ENCODE measurements around the gene TACC3.
"Not testable (repeated sequence)": the region's sequence is repeated elsewhere in the genome, so short reads cannot be mapped to it uniquely, and the experiment has no call there.

TACC3 gene

GRCh38 chr4:1721003-1721665, at the start of gene TACC3, which contains the start of gene TMEM129:
TSS of gene TACC3 (plus strand) at chr4:1721521. CDS start at chr4:1723422, 1,901 bp downstream.
TSS of gene TMEM129 (minus strand) at chr4:1721323. CDS start at chr4:1720837, 486 bp downstream.
- DNase-seq (ENCODE audit: low spot score): peak; percentile 94

- DNase-seq (ENCODE audit: low spot score): no peak
Measured at GRCh38 chr4:1673671-1674070, 47.6 kb upstream of the TACC3 start.

- peak; percentile 80 for DNase-seq (ENCODE audit: low spot score)
Measured at GRCh38 chr4:1674682-1675081, 46.6 kb upstream of the TACC3 start.

DNA sequence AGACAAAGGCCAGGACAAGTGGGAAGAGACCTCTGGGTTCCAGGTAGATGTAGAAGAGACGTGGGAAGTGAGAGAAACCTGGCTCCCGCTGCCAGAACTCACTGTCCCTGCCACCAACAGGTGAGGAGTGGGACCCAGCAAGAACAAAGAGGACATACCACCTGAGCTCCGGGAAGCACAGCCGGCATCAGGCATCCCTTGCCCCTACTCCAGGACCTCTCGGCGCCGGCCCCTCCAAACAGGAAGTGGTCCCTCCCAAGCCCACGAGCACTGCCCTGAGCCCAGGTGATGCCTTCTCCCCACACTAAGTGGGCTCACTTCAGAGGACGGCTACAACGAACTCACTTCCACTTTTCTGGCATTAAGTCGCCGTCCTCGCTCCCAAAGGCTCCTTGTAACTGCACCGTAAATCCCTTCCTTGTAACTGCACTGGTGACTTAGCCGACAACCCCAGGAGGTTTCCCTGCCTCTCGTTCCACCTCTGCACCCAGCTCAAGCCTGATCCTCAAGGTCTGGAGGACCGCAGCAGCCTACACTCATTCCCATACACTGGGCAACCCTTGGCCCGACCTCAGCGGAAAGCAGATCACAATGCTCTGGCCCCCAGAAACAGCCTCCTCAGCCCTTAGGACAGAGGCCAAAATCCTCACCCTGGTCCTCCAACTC, 46.1 kb upstream of the TACC3 start:
- no peak for DNase-seq (ENCODE audit: low spot score)

DNA sequence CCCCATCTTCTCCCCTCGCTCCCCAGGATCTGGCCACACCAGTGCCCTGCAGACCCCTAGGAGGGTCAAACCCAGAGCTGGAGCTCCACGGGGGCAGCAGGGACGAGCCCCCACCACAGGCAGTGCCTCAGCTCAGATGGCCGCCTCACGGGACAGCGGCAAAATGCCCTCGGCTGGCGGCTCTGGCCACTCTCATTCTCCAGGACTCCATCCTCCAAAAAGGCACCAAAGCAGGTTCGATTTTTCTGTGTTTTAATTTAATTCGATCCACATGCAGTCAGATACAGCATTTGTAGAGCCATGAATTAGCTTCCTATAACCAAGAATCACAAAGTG, 45.6 kb upstream of the TACC3 start:
- DNase-seq (ENCODE audit: low spot score): no peak

DNA sequence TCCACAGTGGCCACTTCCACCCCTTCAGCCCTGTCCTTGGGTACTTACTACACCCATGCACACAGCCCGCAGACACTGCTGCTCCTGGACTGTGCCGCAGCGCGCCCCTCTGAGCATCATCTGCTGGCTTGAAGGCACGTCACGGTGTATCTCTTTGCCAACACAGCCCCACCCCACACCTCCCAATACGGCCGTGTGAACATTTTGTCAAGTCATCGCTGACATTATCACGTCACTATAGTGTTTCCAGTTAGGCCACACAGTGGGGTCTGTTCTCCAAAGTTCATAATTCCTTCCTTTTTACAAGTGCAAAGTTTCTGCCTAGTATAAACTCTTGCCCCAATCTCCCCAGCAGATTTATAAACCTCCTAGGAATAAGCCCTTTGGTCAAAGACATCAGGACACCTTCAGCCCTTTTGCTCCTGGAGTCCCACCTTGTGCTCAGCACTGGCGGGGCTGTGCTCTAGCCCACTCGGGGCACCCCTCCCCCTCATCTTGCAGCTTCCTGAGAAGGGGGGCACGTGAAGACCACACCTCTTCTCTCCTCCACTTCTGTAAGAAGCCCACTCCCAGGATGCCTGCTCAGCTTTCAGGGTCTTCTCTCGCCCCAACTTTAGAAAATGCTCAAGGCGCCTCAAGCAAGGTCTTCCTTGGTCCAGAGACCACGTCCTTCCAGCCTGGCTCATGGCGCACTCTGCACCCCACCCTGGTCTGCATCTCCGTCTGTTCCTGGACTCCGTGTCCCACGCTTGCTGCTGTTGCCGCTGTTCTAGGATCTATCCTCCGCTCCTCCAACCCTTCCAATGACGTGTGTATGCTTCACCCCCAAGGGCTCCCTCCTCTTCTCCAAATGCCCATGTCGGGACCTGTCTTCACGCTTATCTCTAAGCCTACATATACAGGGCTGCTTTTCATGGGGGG, 44.5 kb upstream of the TACC3 start:
- DNase-seq (ENCODE audit: low spot score): no peak

GRCh38 chr4:1678244-1678643, 43.1 kb upstream of the TACC3 start:
- DNase-seq (ENCODE audit: low spot score): peak; percentile 52

- DNase-seq (ENCODE audit: low spot score): no peak
Measured at GRCh38 chr4:1682860-1683259, 38.5 kb upstream of the TACC3 start.

DNA sequence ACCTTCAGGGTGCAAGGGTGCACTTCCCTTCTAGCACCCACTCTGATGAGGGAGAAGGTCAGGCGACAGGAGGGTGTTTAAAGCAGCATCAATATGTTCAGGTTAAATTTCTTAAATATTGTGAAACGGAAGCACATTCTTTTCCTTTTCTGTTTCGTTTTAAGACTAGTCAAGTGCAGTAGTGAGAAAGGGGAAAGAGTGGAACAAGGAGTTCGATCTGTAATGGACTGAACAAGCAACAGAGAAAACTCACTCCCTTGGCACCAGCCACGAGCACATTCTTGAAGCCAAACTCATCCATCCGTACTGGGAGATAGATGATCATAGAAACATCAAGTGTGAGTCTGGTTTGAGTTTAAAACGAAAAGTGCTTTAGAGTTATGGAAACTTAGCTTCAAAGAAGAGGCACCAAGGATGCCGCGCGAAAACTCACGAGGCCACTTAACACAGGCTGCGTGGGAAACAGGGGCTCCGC, 38.0 kb upstream of the TACC3 start:
- DNase-seq (ENCODE audit: low spot score): peak; percentile 36

- DNase-seq (ENCODE audit: low spot score): peak; percentile 83
Measured at GRCh38 chr4:1683736-1684505, 37.4 kb upstream of the TACC3 start, which contains the start of gene FAM53A. TSS of gene FAM53A (minus strand) at chr4:1684313. CDS start at chr4:1668741, 15,572 bp downstream.

GRCh38 chr4:1684506-1685234, 36.7 kb upstream of the TACC3 start:
- no peak for DNase-seq (ENCODE audit: low spot score)

DNA sequence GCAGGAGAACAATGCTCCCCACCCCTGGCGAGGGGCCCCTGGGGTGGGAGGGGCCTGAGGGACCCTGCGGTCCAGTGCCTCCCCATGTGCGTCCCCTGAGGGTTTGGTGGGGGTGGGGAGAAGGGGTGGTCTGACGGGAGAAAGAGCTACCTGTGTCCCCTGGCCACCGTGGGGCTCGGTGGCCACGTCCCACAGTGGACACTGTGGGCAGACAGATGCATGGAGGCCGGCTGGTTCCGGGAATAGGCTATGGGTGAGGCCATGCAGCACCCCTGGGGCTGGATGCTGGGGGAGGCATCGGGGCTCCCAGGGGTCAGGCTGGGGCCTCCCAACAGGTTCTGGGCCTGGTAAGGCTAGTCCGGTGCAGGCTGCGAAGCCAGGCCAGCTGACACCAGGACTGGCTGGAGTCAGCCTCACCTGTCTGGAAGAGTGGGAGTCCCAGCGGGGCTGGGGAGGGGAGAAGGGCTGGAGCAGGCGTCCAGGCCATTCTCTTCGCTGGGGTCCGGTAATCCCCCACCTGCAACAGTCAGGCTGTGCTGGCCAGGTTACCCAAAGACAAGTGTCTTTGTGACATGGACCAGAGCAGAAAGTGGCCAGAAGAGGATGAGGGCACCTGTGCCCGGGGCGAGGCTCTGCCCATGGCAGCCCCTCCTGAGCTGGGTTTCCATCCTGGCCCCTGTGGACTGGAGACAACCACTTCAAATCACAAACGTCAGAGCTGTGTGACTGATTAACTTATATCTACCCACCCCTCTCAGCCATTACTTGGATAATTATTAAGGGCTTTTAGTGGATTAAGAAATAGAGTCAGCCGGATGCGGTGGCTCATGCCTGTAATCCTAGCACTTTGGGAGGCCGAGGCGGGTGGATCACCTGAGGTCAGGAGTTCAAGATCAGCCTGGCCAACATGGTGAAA, 35.8 kb upstream of the TACC3 start:
- DNase-seq (ENCODE audit: low spot score): no peak

- no peak for DNase-seq (ENCODE audit: low spot score)
Measured at GRCh38 chr4:1686440-1687036, 34.8 kb upstream of the TACC3 start.

- DNase-seq (ENCODE audit: low spot score): no peak
Measured at GRCh38 chr4:1690698-1691097, 30.6 kb upstream of the TACC3 start.

DNA sequence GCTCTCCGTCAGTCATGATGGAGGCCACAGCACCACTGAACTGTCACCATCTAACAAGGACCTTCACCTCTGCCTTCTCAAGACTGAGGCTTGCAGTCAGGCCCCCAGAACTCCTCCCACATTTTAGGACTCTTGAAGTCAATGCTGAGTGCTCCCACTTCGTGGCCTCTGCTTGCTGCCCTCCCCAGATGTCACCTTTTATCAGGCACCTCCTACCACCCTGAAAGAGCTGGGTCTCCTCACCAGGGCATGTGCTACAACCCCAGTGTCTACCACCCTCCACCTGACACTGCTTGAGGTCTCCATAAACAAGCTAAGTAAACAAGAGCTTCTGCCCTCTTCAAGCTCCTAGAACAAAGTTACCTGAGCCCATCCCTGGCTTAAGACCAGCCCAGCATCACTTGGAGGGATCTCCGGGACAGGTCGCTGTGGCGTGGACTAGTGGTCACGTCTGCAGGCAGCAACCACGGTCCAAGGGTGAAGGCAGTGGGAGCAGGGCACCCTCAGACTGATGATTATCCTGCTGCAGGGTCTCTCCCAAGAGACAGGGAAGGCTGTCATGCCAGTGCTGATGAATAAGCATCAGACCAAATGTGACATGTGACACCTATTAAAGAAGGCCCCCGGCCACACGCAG, 29.5 kb upstream of the TACC3 start:
- DNase-seq (ENCODE audit: low spot score): no peak

GRCh38 chr4:1693131-1693896, 28.0 kb upstream of the TACC3 start:
- peak; percentile 67 for DNase-seq (ENCODE audit: low spot score)

DNA sequence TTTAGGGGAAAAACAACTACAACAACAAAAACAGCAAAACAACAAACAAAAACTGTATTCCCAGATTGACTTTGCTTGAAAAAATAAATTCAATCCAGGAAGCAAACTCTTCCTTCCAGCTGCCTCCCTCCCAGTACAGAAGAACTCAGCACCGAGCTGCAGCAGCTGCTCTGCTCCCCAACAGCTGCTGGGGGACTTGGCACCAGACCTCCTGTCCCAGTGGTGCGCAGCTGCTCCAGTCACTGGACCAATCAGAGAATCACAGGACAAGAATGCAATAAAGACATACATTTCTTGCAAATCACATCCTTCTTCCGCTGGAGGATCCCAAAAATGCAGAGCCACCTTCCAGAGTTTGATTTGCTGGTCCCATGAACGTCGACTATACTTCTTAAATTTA, 25.4 kb upstream of the TACC3 start:
- peak; percentile 52 for DNase-seq (ENCODE audit: low spot score)

GRCh38 chr4:1701671-1702070, 19.6 kb upstream of the TACC3 start:
- not testable (repeated sequence) for DNase-seq (ENCODE audit: low spot score)

Measured in globus pallidus (tissue), 1 donor.